Stomach smooth muscle (tissue), 2 donors: ENCODE data around the gene RPL19.
A peak's percentile ranks its signal among the peaks of the same experiment; 100 is the strongest.

Source experiments
- H3K27ac ChIP-seq: one replicate; pipeline ENCODE4 v1.7.0; 2013; ENCODE audit warnings: mild to moderate bottlenecking, low read length, inconsistent platforms
- H3K27me3 ChIP-seq, 2 donors: one replicate each; pipeline ENCODE4 v1.7.0; 2013; ENCODE audit warnings: low read length in 2 of 2; ENCODE audit not compliant: insufficient read depth in 2 of 2, control insufficient read depth in 1 of 2
- H3K36me3 ChIP-seq, 2 donors: one replicate each; pipeline ENCODE4 v1.7.0; 2013; ENCODE audit warnings: low read length in 2 of 2; ENCODE audit not compliant: control insufficient read depth in 2 of 2, insufficient read depth in 2 of 2
- H3K4me1 ChIP-seq: one replicate; pipeline ENCODE4 v1.7.0; 2013; ENCODE audit warnings: low read length; ENCODE audit not compliant: control insufficient read depth, insufficient read depth
- H3K4me3 ChIP-seq, 2 donors: one replicate each; pipeline ENCODE4 v1.7.0; 2013; ENCODE audit warnings: low read length in 2 of 2
- H3K9ac ChIP-seq, 2 donors: one replicate each; pipeline ENCODE4 v1.7.0; 2013; ENCODE audit warnings: low read length in 2 of 2, mild to moderate bottlenecking in 1 of 2
- H3K9me3 ChIP-seq, 2 donors: one replicate each; pipeline ENCODE4 v1.7.0; 2013; ENCODE audit warnings: low read length in 2 of 2; ENCODE audit not compliant: control insufficient read depth in 2 of 2
- donor health status: healthy.
- donor health status: Pancreatic carcinoma.

Gene RPL19

GRCh38 chr17:39223907-39224777 lies 24.1 kb downstream of the RPL19 start:
- H3K9me3 ChIP-seq = no peaks in the 10 kb centered on the region
- peak overlapping the region in 1 of 2 donors; percentile 66 for H3K4me3 ChIP-seq
- no peaks in the 10 kb centered on the region for H3K36me3 ChIP-seq
- peaks cover 16% of the 10 kb centered on the region for H3K4me1 ChIP-seq
- no peak overlapping the region for H3K27ac ChIP-seq
- H3K27me3 ChIP-seq = peaks cover 17 to 38% of the 10 kb centered on the region in 2 donors
- H3K9ac ChIP-seq = no peak overlapping the region

- Histone ChIP-seq H3K4me1 (peaks cover 16% of the 10 kb centered on the region), H3K27me3 (peaks cover 20 to 43% of the 10 kb centered on the region in 2 donors), H3K9me3 (no peaks in the 10 kb centered on the region), H3K36me3 (no peaks in the 10 kb centered on the region), H3K27ac (no peak overlapping the region), H3K4me3 (peak overlapping the region in 1 of 2 donors; percentile 66), H3K9ac (no peak overlapping the region)
Measured at GRCh38 chr17:39224778-39225307, 24.8 kb downstream of the RPL19 start.

- Histone ChIP-seq H3K27me3 (peaks cover 20 to 43% of the 10 kb centered on the region in 2 donors), H3K36me3 (no peaks in the 10 kb centered on the region), H3K4me1 (peaks cover 16% of the 10 kb centered on the region), H3K9ac (peak within 1 kb of the TSS in 1 of 2 donors; percentile 47), H3K4me3 (peak within 1 kb of the TSS; percentile 59 to 66), H3K9me3 (no peaks in the 10 kb centered on the region), H3K27ac (no peak within 1 kb of the TSS)
Measured at GRCh38 chr17:39225308-39225958, 25.4 kb downstream of the RPL19 start, which contains the start of gene STAC2. STAC2 (minus strand) TSS chr17:39225945; CDS start chr17:39225502, 443 bp downstream.

- no peak overlapping the region for H3K27ac ChIP-seq
- H3K4me1 ChIP-seq = peaks cover 17% of the 10 kb centered on the region
- H3K4me3 ChIP-seq = peak overlapping the region; percentile 59 to 66
- H3K9ac ChIP-seq = peak overlapping the region in 1 of 2 donors; percentile 47
- H3K36me3 ChIP-seq = no peaks in the 10 kb centered on the region
- peaks cover 24 to 45% of the 10 kb centered on the region in 2 donors for H3K27me3 ChIP-seq
- H3K9me3 ChIP-seq = no peaks in the 10 kb centered on the region
Measured at GRCh38 chr17:39225959-39226683, 26.0 kb downstream of the RPL19 start.

GRCh38 chr17:39227364-39227919 lies 27.4 kb downstream of the RPL19 start:
- H3K27ac ChIP-seq = no peak overlapping the region
- H3K4me3 ChIP-seq = no peak overlapping the region
- H3K9me3 ChIP-seq = no peaks in the 10 kb centered on the region
- H3K4me1 ChIP-seq = peaks cover 28% of the 10 kb centered on the region
- no peak overlapping the region for H3K9ac ChIP-seq
- H3K36me3 ChIP-seq = no peaks in the 10 kb centered on the region
- peaks cover 36 to 58% of the 10 kb centered on the region in 2 donors for H3K27me3 ChIP-seq

- no peaks in the 10 kb centered on the region for H3K36me3 ChIP-seq
- peaks cover 37 to 62% of the 10 kb centered on the region in 2 donors for H3K27me3 ChIP-seq
- H3K4me3 ChIP-seq = no peak overlapping the region
- H3K4me1 ChIP-seq = peaks cover 28% of the 10 kb centered on the region
- H3K27ac ChIP-seq = no peak overlapping the region
- H3K9me3 ChIP-seq = no peaks in the 10 kb centered on the region
- no peak overlapping the region for H3K9ac ChIP-seq
Measured at GRCh38 chr17:39229274-39229913, 29.3 kb downstream of the RPL19 start.

GRCh38 chr17:39230361-39230760 lies 30.3 kb downstream of the RPL19 start:
- Histone ChIP-seq H3K4me3 (no peak overlapping the region), H3K36me3 (no peaks in the 10 kb centered on the region), H3K27me3 (peaks cover 37 to 52% of the 10 kb centered on the region in 2 donors), H3K27ac (no peak overlapping the region), H3K4me1 (peaks cover 19% of the 10 kb centered on the region), H3K9ac (no peak overlapping the region), H3K9me3 (no peaks in the 10 kb centered on the region)

DNA sequence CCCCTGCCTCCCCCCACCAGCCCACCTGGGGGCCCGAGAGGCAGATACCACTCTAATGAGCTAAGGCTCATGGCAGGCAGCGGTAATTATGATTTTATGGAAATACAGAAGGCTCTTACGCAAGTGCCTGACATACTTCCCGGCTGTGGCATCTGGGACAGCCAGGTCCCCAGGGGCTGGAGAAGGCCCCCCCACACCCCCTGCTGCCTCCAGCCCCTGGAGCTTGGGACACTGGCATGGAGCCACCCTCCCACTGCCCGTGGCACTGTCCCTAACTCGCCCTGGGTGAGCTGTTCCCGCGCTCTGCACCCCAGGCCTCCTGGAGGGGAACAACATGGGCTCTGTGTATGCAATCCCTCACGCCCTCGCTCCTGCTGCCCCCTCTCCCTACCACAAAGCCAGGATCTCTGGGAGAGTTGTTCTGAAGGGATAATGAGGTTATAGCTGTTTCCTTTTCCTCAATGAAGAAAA lies 31.0 kb downstream of the RPL19 start:
- Histone ChIP-seq H3K36me3 (no peaks in the 10 kb centered on the region), H3K4me1 (peaks cover 15% of the 10 kb centered on the region), H3K27ac (no peak overlapping the region), H3K27me3 (peaks cover 39 to 49% of the 10 kb centered on the region in 2 donors), H3K9ac (no peak overlapping the region), H3K9me3 (no peaks in the 10 kb centered on the region), H3K4me3 (no peak overlapping the region)

GRCh38 chr17:39231591-39232551 lies 31.8 kb downstream of the RPL19 start:
- no peaks in the 10 kb centered on the region for H3K36me3 ChIP-seq
- peaks cover 39 to 42% of the 10 kb centered on the region in 2 donors for H3K27me3 ChIP-seq
- no peak overlapping the region for H3K27ac ChIP-seq
- H3K9me3 ChIP-seq = no peaks in the 10 kb centered on the region
- no peak overlapping the region for H3K9ac ChIP-seq
- peak overlapping the region; percentile 25 to 58 for H3K4me3 ChIP-seq
- peaks cover 12% of the 10 kb centered on the region for H3K4me1 ChIP-seq
